Effector memory CD4-positive, alpha-beta T cell (primary cell): ENCODE measurements around the gene OLFM2.
"Not testable (repeated sequence)": the region's sequence is repeated elsewhere in the genome, so short reads cannot be mapped to it uniquely, and the experiment has no call there.

ENCODE experiments used
- DNase-seq, 3 donors: peaks; one replicate each; pipeline ENCODE4 v3.0.0-alpha.2; 2020
- H3K27ac ChIP-seq: 2 replicates; pipeline ENCODE4 v1.7.0; 2013; ENCODE audit warnings: mild to moderate bottlenecking, low read length, moderate library complexity; ENCODE audit not compliant: insufficient read depth, poor library complexity, severe bottlenecking
- H3K27me3 ChIP-seq: replicated peaks from 2 replicates; pipeline ENCODE4 v1.7.0; 2013; ENCODE audit warnings: mild to moderate bottlenecking, low read length; ENCODE audit not compliant: insufficient read depth, control insufficient read depth, poor library complexity, severe bottlenecking
- H3K36me3 ChIP-seq: 2 replicates; pipeline ENCODE4 v1.7.0; 2013; ENCODE audit warnings: mild to moderate bottlenecking, low read length, moderate library complexity; ENCODE audit not compliant: control insufficient read depth, insufficient read depth
- H3K4me1 ChIP-seq: 2 replicates; pipeline ENCODE4 v1.7.0; 2013; ENCODE audit warnings: low read length, mild to moderate bottlenecking; ENCODE audit not compliant: control insufficient read depth, insufficient read depth, poor library complexity, severe bottlenecking
- H3K4me3 ChIP-seq: 2 replicates; pipeline ENCODE4 v1.7.0; 2013; ENCODE audit warnings: low read length, low read depth, mild to moderate bottlenecking; ENCODE audit not compliant: insufficient read depth, poor library complexity, severe bottlenecking
- H3K9me3 ChIP-seq: 2 replicates; pipeline ENCODE4 v1.7.0; 2013; ENCODE audit warnings: mild to moderate bottlenecking, low read length, moderate library complexity; ENCODE audit not compliant: control insufficient read depth

Gene OLFM2

GRCh38 chr19:9836021-9836420, 100.3 kb downstream of the OLFM2 start:
- Histone ChIP-seq H3K4me1 (peaks cover 10% of the 10 kb centered on the region), H3K36me3 (peaks cover 30% of the 10 kb centered on the region), H3K27me3 (no peaks in the 10 kb centered on the region), H3K27ac (peak overlapping the region; percentile 63), H3K4me3 (peak overlapping the region; percentile 67), H3K9me3 (no peaks in the 10 kb centered on the region)
- no peak for DNase-seq

- H3K9me3 ChIP-seq = no peaks in the 10 kb centered on the region
- no peak for DNase-seq
- H3K27ac ChIP-seq = peak overlapping the region; percentile 63
- peak overlapping the region; percentile 67 for H3K4me3 ChIP-seq
- H3K27me3 ChIP-seq = no peaks in the 10 kb centered on the region
- peaks cover 26% of the 10 kb centered on the region for H3K36me3 ChIP-seq
- H3K4me1 ChIP-seq = peaks cover 10% of the 10 kb centered on the region
Observed at GRCh38 chr19:9835507-9835949, 100.8 kb downstream of the OLFM2 start.

GRCh38 chr19:9834726-9835506, 101.4 kb downstream of the OLFM2 start, which contains the start of gene PIN1:
PIN1 (plus strand) TSS chr19:9835318; CDS start chr19:9835345, 27 bp downstream.
- peak within 1 kb of the TSS; percentile 69 for H3K4me3 ChIP-seq
- H3K36me3 ChIP-seq = peaks cover 29% of the 10 kb centered on the region
- peak within 1 kb of the TSS; percentile 74 for H3K27ac ChIP-seq
- DNase-seq = peak; percentile 98 to 99 (median 99)
- no peaks in the 10 kb centered on the region for H3K27me3 ChIP-seq
- H3K9me3 ChIP-seq = no peaks in the 10 kb centered on the region
- peaks cover 10% of the 10 kb centered on the region for H3K4me1 ChIP-seq

- no peak for DNase-seq
- H3K36me3 ChIP-seq = peaks cover 25% of the 10 kb centered on the region
- H3K9me3 ChIP-seq = no peaks in the 10 kb centered on the region
- no peaks in the 10 kb centered on the region for H3K27me3 ChIP-seq
- peak overlapping the region; percentile 74 for H3K27ac ChIP-seq
- H3K4me3 ChIP-seq = peak overlapping the region; percentile 69
- H3K4me1 ChIP-seq = peaks cover 10% of the 10 kb centered on the region
Observed at GRCh38 chr19:9834307-9834725, 102.0 kb downstream of the OLFM2 start.

- peak overlapping the region; percentile 89 for H3K4me3 ChIP-seq
Observed at GRCh38 chr19:9828551-9829063, 107.7 kb downstream of the OLFM2 start.

GRCh38 chr19:9827289-9828238, 108.8 kb downstream of the OLFM2 start, which contains the start of gene UBL5:
UBL5 (plus strand) TSS chr19:9827918; CDS start chr19:9828338, 420 bp downstream.
- H3K36me3 ChIP-seq = peaks cover 10% of the 10 kb centered on the region
- peak within 1 kb of the TSS; percentile 89 for H3K4me3 ChIP-seq
- peak within 1 kb of the TSS; percentile 78 for H3K27ac ChIP-seq
- H3K4me1 ChIP-seq = peaks cover 15% of the 10 kb centered on the region
- DNase-seq = peak; percentile 80 to 86 (median 84)
- H3K27me3 ChIP-seq = no peaks in the 10 kb centered on the region
- no peaks in the 10 kb centered on the region for H3K9me3 ChIP-seq

More at GRCh38 chr19:9828551-9829063, 107.7 kb downstream of the OLFM2 start:
- H3K4me1 ChIP-seq = peaks cover 15% of the 10 kb centered on the region
- H3K9me3 ChIP-seq = no peaks in the 10 kb centered on the region
- H3K36me3 ChIP-seq = peaks cover 10% of the 10 kb centered on the region
- H3K27me3 ChIP-seq = no peaks in the 10 kb centered on the region
- peak overlapping the region; percentile 78 for H3K27ac ChIP-seq
- no peak for DNase-seq

GRCh38 chr19:9823816-9824215, 112.5 kb downstream of the OLFM2 start:
- Histone ChIP-seq H3K4me3 (no peak overlapping the region), H3K27me3 (no peaks in the 10 kb centered on the region), H3K4me1 (peaks cover 17% of the 10 kb centered on the region), H3K27ac (no peak overlapping the region), H3K9me3 (no peaks in the 10 kb centered on the region), H3K36me3 (no peaks in the 10 kb centered on the region)
- DNase-seq = no peak

- peaks cover 12% of the 10 kb centered on the region for H3K4me1 ChIP-seq
- not testable (repeated sequence) for H3K4me3 ChIP-seq, H3K27ac ChIP-seq, H3K9me3 ChIP-seq, H3K27me3 ChIP-seq, H3K36me3 ChIP-seq, DNase-seq
Observed at GRCh38 chr19:9820034-9820433, 116.3 kb downstream of the OLFM2 start.

- Histone ChIP-seq H3K9me3 (no peaks in the 10 kb centered on the region), H3K36me3 (no peaks in the 10 kb centered on the region), H3K27me3 (no peaks in the 10 kb centered on the region), H3K4me1 (peaks cover 12% of the 10 kb centered on the region), H3K4me3 (peak overlapping the region; percentile 47), H3K27ac (peak overlapping the region; percentile 96)
- DNase-seq = no peak
Observed at GRCh38 chr19:9819596-9819909, 116.8 kb downstream of the OLFM2 start.
